Omental fat pad (tissue), 4 donors: ENCODE results near the gene PHPT1. TPM values are rescaled to one million over a fixed set of nuclear protein-coding genes. Genes with fewer than 3 reads are reported as not detected.
"Not testable (repeated sequence)": the region's sequence is repeated elsewhere in the genome, so short reads cannot be mapped to it uniquely, and the experiment has no call there.

ENCODE experiments used
- ATAC-seq: fragments of 150-250 bp; one replicate; pipeline ENCODE4 v1.9.1; 2016; ENCODE audit warnings: mild to moderate bottlenecking, moderate library complexity; ENCODE audit not compliant: low FRiP score
- DNase-seq: peaks from one replicate; pipeline ENCODE4 v3.0.0-alpha.2; 2019; ENCODE audit warnings: low spot score
- total RNA-seq, 4 donors: library from RNA; depleted of rRNA; stranded (reverse); fragments of >200 nt; gene quantifications; one replicate each; pipeline ENCODE4 v1.1.0, GENCODE V29; 2016
- TF ChIP-seq, protein P1 (sequence below), 3 donors: fragments of 450-650 bp; IDR thresholded peaks; one replicate each; pipeline ENCODE4 v1.5.1; 2016 to 2017; ENCODE audit warnings: antibody characterized with exemption in 3 of 3, mild to moderate bottlenecking in 3 of 3, moderate library complexity in 2 of 3

The PHPT1 gene
- total RNA-seq, 4 donors from 2014 or later = 27.1 to 53.9 (median 40.9) TPM

GRCh38 chr9:136882109-136882946 lies 33.1 kb downstream of the PHPT1 start:
- DNase-seq = no peak
- ATAC-seq = no peak
- TF ChIP-seq, protein P1, sequence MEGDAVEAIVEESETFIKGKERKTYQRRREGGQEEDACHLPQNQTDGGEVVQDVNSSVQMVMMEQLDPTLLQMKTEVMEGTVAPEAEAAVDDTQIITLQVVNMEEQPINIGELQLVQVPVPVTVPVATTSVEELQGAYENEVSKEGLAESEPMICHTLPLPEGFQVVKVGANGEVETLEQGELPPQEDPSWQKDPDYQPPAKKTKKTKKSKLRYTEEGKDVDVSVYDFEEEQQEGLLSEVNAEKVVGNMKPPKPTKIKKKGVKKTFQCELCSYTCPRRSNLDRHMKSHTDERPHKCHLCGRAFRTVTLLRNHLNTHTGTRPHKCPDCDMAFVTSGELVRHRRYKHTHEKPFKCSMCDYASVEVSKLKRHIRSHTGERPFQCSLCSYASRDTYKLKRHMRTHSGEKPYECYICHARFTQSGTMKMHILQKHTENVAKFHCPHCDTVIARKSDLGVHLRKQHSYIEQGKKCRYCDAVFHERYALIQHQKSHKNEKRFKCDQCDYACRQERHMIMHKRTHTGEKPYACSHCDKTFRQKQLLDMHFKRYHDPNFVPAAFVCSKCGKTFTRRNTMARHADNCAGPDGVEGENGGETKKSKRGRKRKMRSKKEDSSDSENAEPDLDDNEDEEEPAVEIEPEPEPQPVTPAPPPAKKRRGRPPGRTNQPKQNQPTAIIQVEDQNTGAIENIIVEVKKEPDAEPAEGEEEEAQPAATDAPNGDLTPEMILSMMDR (IDR thresholded peaks at IDR 0.05) = no peak

DNA sequence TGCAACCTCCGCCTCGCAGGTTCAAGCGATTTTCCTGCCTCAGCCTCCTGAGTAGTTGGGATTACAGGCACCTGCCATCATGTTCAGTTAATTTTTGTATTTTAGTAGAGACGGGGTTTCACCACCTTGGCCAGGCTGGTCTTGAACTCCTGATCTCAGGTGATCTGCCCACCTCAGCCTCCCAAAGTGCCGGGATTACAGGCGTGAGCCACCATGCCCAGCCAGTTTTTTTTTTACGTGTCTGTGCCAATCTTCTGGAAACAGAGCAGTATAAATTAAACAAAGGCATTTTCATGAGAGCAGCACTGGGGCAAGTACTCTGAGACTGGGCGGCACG lies 33.7 kb downstream of the PHPT1 start:
- not testable (repeated sequence) for ATAC-seq, DNase-seq

DNA sequence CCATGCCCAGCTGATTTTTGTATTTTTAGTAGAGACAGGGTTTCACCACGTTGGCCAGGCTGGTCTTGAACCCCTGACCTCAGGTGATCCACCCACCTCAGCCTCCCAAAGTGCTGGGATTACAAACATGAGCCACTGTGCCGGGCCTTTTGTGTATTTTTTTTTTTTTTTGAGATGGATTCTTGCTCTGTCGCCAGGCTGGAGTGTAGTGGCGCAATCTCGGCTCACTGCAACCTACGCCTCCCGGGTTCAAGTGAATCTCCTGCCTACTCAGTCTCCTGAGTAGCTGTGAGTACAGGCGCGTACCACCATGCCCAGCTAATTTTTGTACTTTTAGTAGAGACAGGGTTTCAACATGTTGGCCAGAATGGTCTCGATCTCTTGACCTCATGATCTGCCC lies 34.5 kb downstream of the PHPT1 start:
- not testable (repeated sequence) for ATAC-seq, DNase-seq

- TF ChIP-seq, protein P1 (IDR thresholded peaks at IDR 0.05) = no peak
- DNase-seq (peak; percentile 91), ATAC-seq (peak; percentile 99)
Measured at GRCh38 chr9:136885950-136886578, 36.9 kb downstream of the PHPT1 start, which contains the start of gene TRAF2. TSS of gene TRAF2 (plus strand) at chr9:136886516. CDS start at chr9:136898741, 12,225 bp downstream.

DNA sequence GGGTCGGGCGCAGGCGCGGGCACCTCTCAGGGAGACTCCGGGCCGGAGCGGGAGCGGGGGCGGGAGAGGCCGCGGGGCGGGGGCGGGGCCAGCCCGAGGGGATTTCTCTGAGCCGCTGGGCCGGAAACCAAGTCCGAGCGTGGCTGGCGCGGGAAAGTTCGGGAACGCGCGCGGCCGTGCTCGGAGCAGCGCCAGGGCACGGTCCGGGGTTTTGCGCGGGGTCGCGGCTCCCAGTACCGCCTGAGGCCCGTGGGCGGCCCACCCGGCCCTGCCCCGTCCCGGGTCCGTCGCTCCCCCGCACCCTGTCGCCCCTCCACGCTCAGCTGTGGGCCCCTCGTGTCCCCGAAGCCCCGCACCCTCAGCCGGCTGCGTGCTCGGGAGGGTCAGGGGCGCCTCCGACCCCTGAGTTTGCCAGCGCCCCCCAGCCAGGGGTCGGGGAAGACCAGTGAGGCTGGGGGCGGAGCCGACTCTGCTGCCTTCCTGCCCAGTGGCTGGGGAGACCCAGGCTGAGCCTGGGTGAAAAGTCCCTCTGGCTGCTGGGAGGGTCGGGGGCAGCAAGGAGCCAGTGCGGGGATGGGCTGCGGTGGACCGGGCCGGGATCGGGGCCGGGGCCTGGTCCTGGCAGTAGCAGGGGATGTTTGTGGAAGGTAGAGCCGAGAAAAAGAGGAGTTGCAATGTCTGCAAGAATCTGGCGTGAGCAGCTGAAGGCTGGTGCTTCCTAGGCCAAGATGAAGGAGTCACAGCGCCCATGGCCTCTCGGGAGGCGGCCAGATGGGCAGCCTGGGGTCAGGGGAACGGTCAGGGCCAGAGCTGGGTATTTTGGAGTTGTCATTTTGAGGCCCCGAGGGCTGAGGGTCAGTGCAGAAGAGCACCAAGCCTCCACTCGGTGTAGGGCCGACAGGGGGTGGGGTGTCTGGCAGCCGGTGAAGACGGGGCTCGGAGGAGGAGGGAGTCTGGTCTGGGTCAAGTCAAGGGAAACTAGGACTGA lies 37.7 kb downstream of the PHPT1 start:
- ATAC-seq = peak; percentile 65
- DNase-seq = no peak
- TF ChIP-seq, protein P1 (IDR thresholded peaks at IDR 0.05) = no peak

GRCh38 chr9:136888454-136888853 lies 39.2 kb downstream of the PHPT1 start:
- ATAC-seq = no peak
- no peak for DNase-seq

DNA sequence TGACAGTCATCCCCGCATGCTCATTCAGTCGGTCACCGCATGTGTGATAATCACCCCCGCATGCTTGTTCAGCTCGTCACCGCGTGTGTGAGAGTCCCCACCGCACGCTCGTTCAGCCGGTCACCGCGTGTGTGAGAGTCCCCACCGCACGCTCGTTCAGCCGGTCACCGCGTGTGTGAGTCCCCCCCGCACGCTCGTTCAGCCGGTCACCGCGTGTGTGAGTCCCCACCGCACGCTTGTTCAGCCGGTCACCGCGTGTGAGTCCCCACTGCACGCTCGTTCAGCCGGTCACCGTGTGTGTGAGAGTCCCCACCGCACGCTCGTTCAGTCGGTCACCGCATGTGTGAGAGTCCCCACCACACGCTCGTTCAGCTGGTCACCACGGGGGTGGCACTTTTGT lies 40.6 kb downstream of the PHPT1 start:
- TF ChIP-seq, protein P1 (IDR thresholded peaks at IDR 0.05) = no peak
- ATAC-seq (no peak), DNase-seq (no peak)

More at GRCh38 chr9:136888454-136888853, 39.2 kb downstream of the PHPT1 start:
- TF ChIP-seq, protein P1 (IDR thresholded peaks at IDR 0.05) = no peak
